Testis (tissue), 3 donors: ENCODE results near the gene RABAC1. TPM values are rescaled to one million over a fixed set of nuclear protein-coding genes. Genes with fewer than 3 reads are reported as not detected.

ENCODE experiments used
- DNase-seq: peaks from one replicate; pipeline ENCODE4 v3.0.0-alpha.2; 2019
- H3K27ac ChIP-seq, 2 donors: fragments of 200-600 bp; sonication (generic); one replicate each; pipeline ENCODE4 v1.5.1; 2019
- H3K27me3 ChIP-seq: fragments of 200-600 bp; sonication (generic); one replicate; pipeline ENCODE4 v1.5.1; 2019
- H3K36me3 ChIP-seq: fragments of 200-600 bp; sonication (generic); one replicate; pipeline ENCODE4 v1.5.1; 2017; ENCODE audit warnings: low read depth; ENCODE audit errors: missing control alignments
- H3K4me1 ChIP-seq: fragments of 200-600 bp; sonication (generic); one replicate; pipeline ENCODE4 v1.5.1; 2019
- H3K4me3 ChIP-seq, 2 donors: fragments of 200-600 bp; sonication (generic); one replicate each; pipeline ENCODE4 v1.5.1; 2017 to 2019
- H3K9me3 ChIP-seq: fragments of 200-600 bp; sonication (generic); one replicate; pipeline ENCODE4 v1.5.1; 2017
- CTCF ChIP-seq, 3 experiments: fragments of 450-650 bp in 2 of 3; fragments of 200-600 bp in 1 of 3; sonication (generic) in 1 of 3; IDR thresholded peaks; one replicate each; pipeline ENCODE4 v1.5.1; 2016 to 2019; ENCODE audit warnings: antibody characterized with exemption in 3 of 3, mild to moderate bottlenecking in 2 of 3, moderate library complexity in 1 of 3
- POLR2A ChIP-seq: fragments of 450-650 bp; IDR thresholded peaks from one replicate; pipeline ENCODE4 v1.6.1; 2017; ENCODE audit warnings: antibody characterized with exemption, mild to moderate bottlenecking, moderate library complexity
- WGBS, 2 donors: methylation state at CpG; one replicate each; pipeline ENCODE4 v1.1.5; 2018; 5-methylcytosine and 5-hydroxymethylcytosine counted together
- intact Hi-C: fragments of 100-400 bp; cut with DNase I; formaldehyde crosslinking; loops from one replicate; pipeline ENCODE4 v1.15.1; 2023; ENCODE audit warnings: low total_unique reads
- polyA plus RNA-seq: library from polyadenylated mRNA; stranded (reverse); fragments of 350-450 nt; fragmentation: Illumina TruSeq; extraction: RNeasy Lipid Tissue Mini Kit (QIAGEN cat#74804); gene quantifications from one replicate; pipeline ENCODE4 v1.2.3, GENCODE V29; 2014; ENCODE audit warnings: low read depth, low replicate concordance; ENCODE audit not compliant: insufficient read depth
- total RNA-seq, 2 donors: library from RNA; depleted of rRNA; stranded (reverse); fragments of >200 nt; gene quantifications; one replicate each; pipeline ENCODE4 v1.2.3, GENCODE V29; 2016

Gene RABAC1
- total and polyA plus RNA-seq, 3 donors from 2014 or later, result 143 to 196 (median 182) TPM

- Histone ChIP-seq H3K4me1 (peaks cover 6% of the 10 kb centered on the region), H3K27me3 (no peaks in the 10 kb centered on the region), H3K4me3 (no peak overlapping the region), H3K9me3 (no peaks in the 10 kb centered on the region), H3K36me3 (no peaks in the 10 kb centered on the region), H3K27ac (no peak overlapping the region)
- DNase-seq, result no peak
- 65 to 72% methylated on average over 10 to 12 of the region's 12 CpGs for WGBS, 2 donors
- intact Hi-C loops, result no loop called here
- no peak for TF ChIP-seq POLR2A
- no peak for TF ChIP-seq CTCF (IDR thresholded peaks at IDR 0.05)
Measured at GRCh38 chr19:41910240-41910991, 48.7 kb downstream of the RABAC1 start.

DNA sequence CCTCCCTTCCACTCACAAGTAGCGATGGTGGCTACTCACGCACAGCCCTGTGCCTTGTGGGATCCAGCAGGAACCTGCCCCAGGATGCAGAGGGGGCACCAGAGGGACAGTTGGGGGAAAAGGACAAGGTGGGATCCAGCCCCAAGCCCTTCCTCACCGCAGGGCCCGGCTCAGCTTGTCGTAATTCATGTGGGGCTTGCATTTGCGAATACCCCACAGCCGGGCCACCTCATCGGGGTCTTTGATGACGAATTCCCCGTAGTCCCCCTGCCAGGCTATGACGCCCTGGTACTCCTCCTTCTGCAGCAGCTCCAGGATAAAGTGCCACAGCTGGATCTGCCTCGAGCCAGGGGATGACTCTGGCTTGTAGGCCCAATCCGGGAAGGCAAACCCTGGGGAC is 49.4 kb downstream of the RABAC1 start:
- TF ChIP-seq POLR2A, result no peak
- TF ChIP-seq CTCF (IDR thresholded peaks at IDR 0.05), result no peak
- no peak for DNase-seq
- Histone ChIP-seq H3K27ac (no peak overlapping the region), H3K9me3 (no peaks in the 10 kb centered on the region), H3K36me3 (no peaks in the 10 kb centered on the region), H3K4me1 (peaks cover 2% of the 10 kb centered on the region), H3K27me3 (no peaks in the 10 kb centered on the region), H3K4me3 (no peak overlapping the region)
- 63 to 76% methylated on average over 2 to 10 of the region's 13 CpGs for WGBS, 2 donors
- intact Hi-C loops, result no loop called here

DNA sequence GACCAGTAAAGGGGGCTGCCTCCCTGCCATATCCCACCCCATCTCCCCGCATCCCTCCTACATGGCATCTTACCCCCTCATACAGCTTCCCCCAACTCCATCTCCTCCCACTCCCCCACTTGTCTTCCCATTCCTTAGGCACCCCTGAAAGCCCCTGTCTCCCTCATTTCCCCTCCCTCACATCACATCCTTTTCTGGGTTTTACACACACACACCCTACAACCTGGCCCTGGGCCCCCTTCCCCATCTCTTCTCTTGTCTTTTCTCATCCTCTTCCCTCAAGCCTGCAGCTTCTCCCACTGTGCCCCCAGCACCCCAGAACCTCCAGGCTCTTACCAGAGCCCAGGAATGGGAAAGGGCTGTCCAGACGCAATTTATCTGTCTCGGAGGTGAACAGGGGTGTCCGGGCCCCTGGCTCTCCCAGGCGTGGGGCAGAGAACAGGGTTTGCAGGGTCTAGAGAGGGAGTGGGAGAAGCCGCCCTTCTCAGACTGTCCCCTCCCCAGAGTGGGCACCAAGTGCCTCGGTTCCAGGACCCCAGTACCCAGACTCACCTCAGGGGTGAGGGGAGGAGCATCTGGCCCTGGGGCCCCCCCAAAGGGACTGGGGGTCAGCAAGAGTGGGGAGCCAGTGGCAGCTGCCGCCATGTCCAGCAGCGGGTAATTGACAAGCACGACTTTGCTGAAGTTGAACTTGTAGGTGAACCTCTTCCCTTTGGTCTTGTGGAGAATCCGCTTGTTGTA is 50.2 kb downstream of the RABAC1 start:
- Histone ChIP-seq H3K27me3 (no peaks in the 10 kb centered on the region), H3K4me3 (no peak overlapping the region), H3K9me3 (no peaks in the 10 kb centered on the region), H3K27ac (no peak overlapping the region), H3K4me1 (peaks cover 2% of the 10 kb centered on the region), H3K36me3 (no peaks in the 10 kb centered on the region)
- no peak for DNase-seq
- intact Hi-C loops, result no loop called here
- WGBS, 2 donors, result 72 to 80% methylated on average over 9 to 11 of the region's 11 CpGs
- no peak for TF ChIP-seq CTCF (IDR thresholded peaks at IDR 0.05)
- TF ChIP-seq POLR2A, result no peak

- H3K27me3 ChIP-seq, result no peaks in the 10 kb centered on the region
- H3K9me3 ChIP-seq, result no peaks in the 10 kb centered on the region
- DNase-seq, result no peak
- TF ChIP-seq POLR2A (no peak), CTCF (IDR thresholded peaks at IDR 0.05) (no peak)
- no peaks in the 10 kb centered on the region for H3K36me3 ChIP-seq
- no peak overlapping the region for H3K27ac ChIP-seq
- intact Hi-C loops, result no loop called here
- no peaks in the 10 kb centered on the region for H3K4me1 ChIP-seq
- 79 to 89% methylated on average over 8 to 23 of the region's 25 CpGs for WGBS, 2 donors
- H3K4me3 ChIP-seq, result no peak overlapping the region
Measured at GRCh38 chr19:41907994-41908615, 51.0 kb downstream of the RABAC1 start.
